Measurements from ENCODE around the gene GNAI3.

GNAI3 gene

GRCh38 chr1:109584766-109585165 is 36.4 kb downstream of the GNAI3 start:
- H3K23ac ChIP-seq (ENCODE audit: low read length): no peak overlapping the region
- no peak overlapping the region for H3K4ac ChIP-seq (ENCODE audit: low read depth, low read length)
- no peak overlapping the region for H2BK5ac ChIP-seq (ENCODE audit: low read length)
- H3K27ac ChIP-seq (ENCODE audit: low read depth, low read length): no peak overlapping the region
- H2BK15ac ChIP-seq (replicated peaks; ENCODE audit: low read depth): no peak overlapping the region
- DNase-seq: no peak
- H2BK120ac ChIP-seq (ENCODE audit: low read depth, low read length): no peak overlapping the region
- no peaks in the 10 kb centered on the region for H3K36me3 ChIP-seq (ENCODE audit: control insufficient read depth, insufficient read depth, low read length)
- H3K79me1 ChIP-seq (ENCODE audit: low read length): no peaks in the 10 kb centered on the region
- no peak overlapping the region for H4K5ac ChIP-seq (ENCODE audit: low read length)
- no peak overlapping the region for H3K4me2 ChIP-seq (ENCODE audit: low read length)
- H3K4me3 ChIP-seq (ENCODE audit: low read length): no peak overlapping the region
- no peaks in the 10 kb centered on the region for H3K4me1 ChIP-seq (ENCODE audit: control insufficient read depth, low read depth, low read length)
- H3K79me2 ChIP-seq (ENCODE audit: control insufficient read depth, insufficient read depth, low read length): no peaks in the 10 kb centered on the region
- no peak overlapping the region for H4K8ac ChIP-seq (ENCODE audit: low read depth, low read length)
- no CpG with 5 or more reads among the region's 1 CpG for WGBS (ENCODE audit: extremely low coverage, insufficient coverage, low lambda C conversion rate)
- no peak overlapping the region for H2AK5ac ChIP-seq (ENCODE audit: low read length)
- H3K56ac ChIP-seq (ENCODE audit: low read length): no peak overlapping the region
- H3K27me3 ChIP-seq (ENCODE audit: insufficient read depth, low read length, poor library complexity): no peaks in the 10 kb centered on the region
- H3K18ac ChIP-seq (ENCODE audit: low read length): no peak overlapping the region
- H3K9ac ChIP-seq (ENCODE audit: low read length): no peak overlapping the region

DNA sequence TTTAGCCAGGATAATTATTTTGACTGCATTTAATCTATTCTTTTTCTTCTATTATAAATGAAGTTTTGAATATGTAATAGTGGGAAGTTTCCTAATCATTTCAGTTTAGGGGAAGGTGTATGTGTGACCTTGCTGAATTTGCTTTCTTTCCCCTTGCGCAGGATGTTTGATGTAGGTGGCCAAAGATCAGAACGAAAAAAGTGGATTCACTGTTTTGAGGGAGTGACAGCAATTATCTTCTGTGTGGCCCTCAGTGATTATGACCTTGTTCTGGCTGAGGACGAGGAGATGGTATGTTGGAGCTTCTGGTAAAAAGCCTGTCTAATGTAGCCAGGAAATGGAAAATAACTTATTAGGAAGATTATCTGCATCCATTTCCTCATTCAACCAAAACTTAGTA is 37.6 kb downstream of the GNAI3 start:
- no peak overlapping the region for H3K9ac ChIP-seq (ENCODE audit: low read length)
- H3K27ac ChIP-seq (ENCODE audit: low read depth, low read length): no peak overlapping the region
- H3K36me3 ChIP-seq (ENCODE audit: control insufficient read depth, insufficient read depth, low read length): no peaks in the 10 kb centered on the region
- H3K4me2 ChIP-seq (ENCODE audit: low read length): no peak overlapping the region
- no peaks in the 10 kb centered on the region for H3K4me1 ChIP-seq (ENCODE audit: control insufficient read depth, low read depth, low read length)
- H2BK5ac ChIP-seq (ENCODE audit: low read length): no peak overlapping the region
- H3K27me3 ChIP-seq (ENCODE audit: insufficient read depth, low read length, poor library complexity): no peaks in the 10 kb centered on the region
- DNase-seq: no peak
- no peak overlapping the region for H2BK15ac ChIP-seq (replicated peaks; ENCODE audit: low read depth)
- H3K4ac ChIP-seq (ENCODE audit: low read depth, low read length): no peak overlapping the region
- H3K4me3 ChIP-seq (ENCODE audit: low read length): no peak overlapping the region
- no peak overlapping the region for H4K8ac ChIP-seq (ENCODE audit: low read depth, low read length)
- H3K79me2 ChIP-seq (ENCODE audit: control insufficient read depth, insufficient read depth, low read length): no peaks in the 10 kb centered on the region
- H3K56ac ChIP-seq (ENCODE audit: low read length): no peak overlapping the region
- WGBS (ENCODE audit: extremely low coverage, insufficient coverage, low lambda C conversion rate): no CpG with 5 or more reads among the region's 3 CpGs
- H2AK5ac ChIP-seq (ENCODE audit: low read length): no peak overlapping the region
- no peaks in the 10 kb centered on the region for H3K79me1 ChIP-seq (ENCODE audit: low read length)
- no peak overlapping the region for H4K5ac ChIP-seq (ENCODE audit: low read length)
- H2BK120ac ChIP-seq (ENCODE audit: low read depth, low read length): no peak overlapping the region
- H3K23ac ChIP-seq (ENCODE audit: low read length): no peak overlapping the region
- no peak overlapping the region for H3K18ac ChIP-seq (ENCODE audit: low read length)

- Histone ChIP-seq H3K4me1 (ENCODE audit: control insufficient read depth, low read depth, low read length) (no peaks in the 10 kb centered on the region), H3K56ac (ENCODE audit: low read length) (no peak overlapping the region), H3K23ac (ENCODE audit: low read length) (no peak overlapping the region), H3K18ac (ENCODE audit: low read length) (no peak overlapping the region), H3K9ac (ENCODE audit: low read length) (no peak overlapping the region), H2BK5ac (ENCODE audit: low read length) (no peak overlapping the region), H3K4me3 (ENCODE audit: low read length) (no peak overlapping the region), H3K27ac (ENCODE audit: low read depth, low read length) (no peak overlapping the region), H3K79me2 (ENCODE audit: control insufficient read depth, insufficient read depth, low read length) (no peaks in the 10 kb centered on the region), H2BK120ac (ENCODE audit: low read depth, low read length) (no peak overlapping the region), H3K36me3 (ENCODE audit: control insufficient read depth, insufficient read depth, low read length) (no peaks in the 10 kb centered on the region), H3K4ac (ENCODE audit: low read depth, low read length) (no peak overlapping the region), H3K27me3 (ENCODE audit: insufficient read depth, low read length, poor library complexity) (no peaks in the 10 kb centered on the region), H4K5ac (ENCODE audit: low read length) (no peak overlapping the region), H4K8ac (ENCODE audit: low read depth, low read length) (no peak overlapping the region), H2AK5ac (ENCODE audit: low read length) (no peak overlapping the region), H3K79me1 (ENCODE audit: low read length) (no peaks in the 10 kb centered on the region), H2BK15ac (replicated peaks; ENCODE audit: low read depth) (no peak overlapping the region), H3K4me2 (ENCODE audit: low read length) (no peak overlapping the region)
- no peak for DNase-seq
- WGBS (ENCODE audit: extremely low coverage, insufficient coverage, low lambda C conversion rate): no CpG with 5 or more reads among the region's 3 CpGs
These were observed 40.8 kb downstream of the GNAI3 start for GRCh38 chr1:109589177-109589576.

DNA sequence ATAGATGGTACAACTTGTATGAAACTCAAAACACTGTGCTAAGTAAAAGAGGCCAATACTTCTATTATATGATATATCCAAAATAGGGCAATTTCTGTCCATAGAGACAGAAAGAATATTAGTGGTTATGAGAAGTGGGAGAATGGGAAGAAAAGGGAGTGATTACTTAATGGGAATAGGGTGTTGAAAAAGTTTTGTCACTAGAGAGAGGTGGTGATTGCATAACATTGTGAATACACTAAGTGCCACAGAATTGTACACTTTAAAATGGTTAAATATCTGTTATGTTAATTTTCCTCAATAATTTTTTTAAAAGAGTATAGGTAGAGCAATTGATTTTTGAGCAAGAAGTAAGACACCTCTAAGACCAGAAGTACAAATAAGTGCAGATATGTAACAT is 41.3 kb downstream of the GNAI3 start:
- H3K4me2 ChIP-seq (ENCODE audit: low read length): no peak overlapping the region
- H3K4ac ChIP-seq (ENCODE audit: low read depth, low read length): no peak overlapping the region
- no peak for DNase-seq
- no peak overlapping the region for H4K5ac ChIP-seq (ENCODE audit: low read length)
- no peak overlapping the region for H2BK5ac ChIP-seq (ENCODE audit: low read length)
- no peak overlapping the region for H3K27ac ChIP-seq (ENCODE audit: low read depth, low read length)
- H3K4me3 ChIP-seq (ENCODE audit: low read length): no peak overlapping the region
- H2BK120ac ChIP-seq (ENCODE audit: low read depth, low read length): no peak overlapping the region
- H3K79me2 ChIP-seq (ENCODE audit: control insufficient read depth, insufficient read depth, low read length): no peaks in the 10 kb centered on the region
- H3K9ac ChIP-seq (ENCODE audit: low read length): no peak overlapping the region
- H3K27me3 ChIP-seq (ENCODE audit: insufficient read depth, low read length, poor library complexity): no peaks in the 10 kb centered on the region
- H4K8ac ChIP-seq (ENCODE audit: low read depth, low read length): no peak overlapping the region
- H3K79me1 ChIP-seq (ENCODE audit: low read length): no peaks in the 10 kb centered on the region
- H3K36me3 ChIP-seq (ENCODE audit: control insufficient read depth, insufficient read depth, low read length): no peaks in the 10 kb centered on the region
- H3K4me1 ChIP-seq (ENCODE audit: control insufficient read depth, low read depth, low read length): no peaks in the 10 kb centered on the region
- H2BK15ac ChIP-seq (replicated peaks; ENCODE audit: low read depth): no peak overlapping the region
- no peak overlapping the region for H3K23ac ChIP-seq (ENCODE audit: low read length)
- H3K18ac ChIP-seq (ENCODE audit: low read length): no peak overlapping the region
- H2AK5ac ChIP-seq (ENCODE audit: low read length): no peak overlapping the region
- H3K56ac ChIP-seq (ENCODE audit: low read length): no peak overlapping the region

GRCh38 chr1:109592916-109593315 is 44.5 kb downstream of the GNAI3 start:
- Histone ChIP-seq H2BK5ac (ENCODE audit: low read length) (no peak overlapping the region), H4K5ac (ENCODE audit: low read length) (no peak overlapping the region), H3K4me3 (ENCODE audit: low read length) (no peak overlapping the region), H3K36me3 (ENCODE audit: control insufficient read depth, insufficient read depth, low read length) (no peaks in the 10 kb centered on the region), H3K18ac (ENCODE audit: low read length) (no peak overlapping the region), H3K4ac (ENCODE audit: low read depth, low read length) (no peak overlapping the region), H4K8ac (ENCODE audit: low read depth, low read length) (no peak overlapping the region), H3K4me2 (ENCODE audit: low read length) (no peak overlapping the region), H3K27ac (ENCODE audit: low read depth, low read length) (no peak overlapping the region), H3K79me2 (ENCODE audit: control insufficient read depth, insufficient read depth, low read length) (no peaks in the 10 kb centered on the region), H2BK120ac (ENCODE audit: low read depth, low read length) (no peak overlapping the region), H3K27me3 (ENCODE audit: insufficient read depth, low read length, poor library complexity) (no peaks in the 10 kb centered on the region), H3K9ac (ENCODE audit: low read length) (no peak overlapping the region), H3K4me1 (ENCODE audit: control insufficient read depth, low read depth, low read length) (no peaks in the 10 kb centered on the region), H2AK5ac (ENCODE audit: low read length) (no peak overlapping the region), H3K56ac (ENCODE audit: low read length) (no peak overlapping the region), H2BK15ac (replicated peaks; ENCODE audit: low read depth) (no peak overlapping the region), H3K79me1 (ENCODE audit: low read length) (no peaks in the 10 kb centered on the region), H3K23ac (ENCODE audit: low read length) (no peak overlapping the region)
- no peak for DNase-seq

DNA sequence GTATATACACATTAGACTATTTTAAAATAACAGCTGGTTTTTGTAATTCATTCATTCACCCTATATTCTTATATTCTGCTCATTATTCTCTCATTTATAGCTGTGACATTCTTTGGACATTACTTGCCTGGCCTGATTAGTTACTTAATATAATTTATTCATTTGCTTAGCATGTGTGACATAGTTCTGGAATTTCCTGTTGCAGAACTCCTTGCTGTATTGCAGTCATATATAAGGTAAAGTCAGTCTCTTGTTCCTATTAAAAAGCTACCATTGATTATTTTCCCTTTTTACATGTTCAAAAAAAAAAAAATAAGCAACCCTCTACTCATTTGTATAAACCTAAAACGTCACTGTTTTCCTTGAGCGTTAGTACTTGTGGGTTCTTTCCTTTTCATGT is 47.1 kb downstream of the GNAI3 start:
- H4K5ac ChIP-seq (ENCODE audit: low read length): no peak overlapping the region
- H4K8ac ChIP-seq (ENCODE audit: low read depth, low read length): no peak overlapping the region
- no peak overlapping the region for H2BK5ac ChIP-seq (ENCODE audit: low read length)
- no peak overlapping the region for H3K4me3 ChIP-seq (ENCODE audit: low read length)
- H3K36me3 ChIP-seq (ENCODE audit: control insufficient read depth, insufficient read depth, low read length): no peaks in the 10 kb centered on the region
- H3K9ac ChIP-seq (ENCODE audit: low read length): no peak overlapping the region
- no peaks in the 10 kb centered on the region for H3K79me2 ChIP-seq (ENCODE audit: control insufficient read depth, insufficient read depth, low read length)
- H3K27me3 ChIP-seq (ENCODE audit: insufficient read depth, low read length, poor library complexity): no peaks in the 10 kb centered on the region
- H3K4me1 ChIP-seq (ENCODE audit: control insufficient read depth, low read depth, low read length): no peaks in the 10 kb centered on the region
- H2BK120ac ChIP-seq (ENCODE audit: low read depth, low read length): no peak overlapping the region
- no peak overlapping the region for H3K27ac ChIP-seq (ENCODE audit: low read depth, low read length)
- no peak overlapping the region for H3K4ac ChIP-seq (ENCODE audit: low read depth, low read length)
- H3K18ac ChIP-seq (ENCODE audit: low read length): no peak overlapping the region
- WGBS (ENCODE audit: extremely low coverage, insufficient coverage, low lambda C conversion rate): no CpG with 5 or more reads among the region's 2 CpGs
- H3K79me1 ChIP-seq (ENCODE audit: low read length): no peaks in the 10 kb centered on the region
- no peak overlapping the region for H2AK5ac ChIP-seq (ENCODE audit: low read length)
- no peak overlapping the region for H3K56ac ChIP-seq (ENCODE audit: low read length)
- no peak overlapping the region for H2BK15ac ChIP-seq (replicated peaks; ENCODE audit: low read depth)
- H3K4me2 ChIP-seq (ENCODE audit: low read length): no peak overlapping the region
- no peak overlapping the region for H3K23ac ChIP-seq (ENCODE audit: low read length)
- DNase-seq: no peak
